Endothelial cell of umbilical vein (primary cell): ENCODE measurements around the gene DENND4A. TPM values are rescaled to one million over a fixed set of nuclear protein-coding genes. Genes with fewer than 3 reads are reported as not detected.

Experiments used
- BruUV-seq: library from RNA; stranded (reverse); fragments of 400-500 nt; replicated peaks from 2 replicates; lab custom pipeline; 2021; lab: Mats Ljungman, UMichigan
- CTCF ChIA-PET: fragments of 300-600, 350-600 bp; sonication (Branson Sonifier 250); formaldehyde crosslinking; loops from one replicate; lab custom pipeline; 2021; ENCODE audit warnings: antibody characterized with exemption, inconsistent platforms; lab: Charles Lee
- POLR2A ChIA-PET: fragments of 300-600, 350-600 bp; sonication (Branson Sonifier 250); formaldehyde crosslinking; loops from one replicate; lab custom pipeline; 2021; ENCODE audit warnings: antibody characterized with exemption, inconsistent platforms; lab: Charles Lee
- DNase-seq: peaks from one replicate; pipeline ENCODE4 v3.0.0-alpha.2; 2011; ENCODE audit warnings: low read depth, low spot score
- FAIRE-seq: peaks from 2 replicates; lab custom pipeline; 2011; peaks lifted over from hg19 to GRCh38; lab: Jason Lieb, UNC
- H2AFZ ChIP-seq: 2 replicates; pipeline ENCODE4 v1.6.0; 2012; ENCODE audit warnings: low read depth, low read length, control low read depth, inconsistent platforms
- H3K27ac ChIP-seq: 2 replicates; pipeline ENCODE4 v1.5.1; 2011; ENCODE audit warnings: low read depth, mild to moderate bottlenecking, control low read depth, low read length, moderate library complexity; ENCODE audit not compliant: insufficient read depth
- H3K27me3 ChIP-seq, 2 experiments: 2 replicates each; pipeline versions ENCODE4 v1.6.0 to v1.6.1; 2011; ENCODE audit warnings: low read length in 2 of 2, mixed read lengths in 1 of 2; ENCODE audit not compliant: control insufficient read depth in 2 of 2, insufficient read depth in 2 of 2
- H3K36me3 ChIP-seq, 2 experiments: 2 replicates in 1 of 2; 3 replicates in 1 of 2; pipeline ENCODE4 v1.5.1; 2011; ENCODE audit warnings: low read length in 2 of 2, mild to moderate bottlenecking in 1 of 2, moderate library complexity in 1 of 2; ENCODE audit not compliant: control insufficient read depth in 2 of 2, insufficient read depth in 2 of 2; ENCODE audit errors: extremely low read depth in 1 of 2
- H3K4me1 ChIP-seq: 3 replicates; pipeline ENCODE4 v1.5.1; 2011; ENCODE audit warnings: mild to moderate bottlenecking, low read length; ENCODE audit not compliant: control insufficient read depth, insufficient read depth; ENCODE audit errors: extremely low read depth
- H3K4me2 ChIP-seq: 2 replicates; pipeline ENCODE4 v1.6.1; 2011; ENCODE audit warnings: low read length, control low read depth, mixed read lengths; ENCODE audit not compliant: insufficient read depth
- H3K4me3 ChIP-seq, 3 experiments: fragments of 200-600 bp in 1 of 3; sonication (generic), shearing (Covaris generic) in 1 of 3; replicated peaks in 1 of 3; 2 replicates each; pipeline ENCODE4 v1.5.1; 2011 to 2016; ENCODE audit warnings: control low read depth in 3 of 3, low read length in 3 of 3, mild to moderate bottlenecking in 2 of 3, inconsistent platforms in 1 of 3, low read depth in 1 of 3, moderate library complexity in 1 of 3; ENCODE audit not compliant: insufficient read depth in 1 of 3
- H3K79me2 ChIP-seq: 2 replicates; pipeline ENCODE4 v1.6.0; 2012; ENCODE audit warnings: low read length, inconsistent platforms; ENCODE audit not compliant: control insufficient read depth, insufficient read depth
- H3K9ac ChIP-seq: replicated peaks from 2 replicates; pipeline ENCODE3; 2011; ENCODE audit warnings: low read length, control low read depth; ENCODE audit not compliant: insufficient read depth; ENCODE audit errors: extremely low read depth
- H3K9me1 ChIP-seq: replicated peaks from 3 replicates; pipeline ENCODE4 v1.6.0; 2011; ENCODE audit warnings: mild to moderate bottlenecking, low read length; ENCODE audit not compliant: control insufficient read depth, insufficient read depth; ENCODE audit errors: extremely low read depth
- H3K9me3 ChIP-seq: replicated peaks from 2 replicates; pipeline ENCODE4 v1.5.1; 2012; ENCODE audit warnings: low read length, inconsistent platforms; ENCODE audit not compliant: control insufficient read depth, insufficient read depth
- H4K20me1 ChIP-seq: replicated peaks from 2 replicates; pipeline ENCODE3; 2011; ENCODE audit warnings: mild to moderate bottlenecking, low read length; ENCODE audit not compliant: control insufficient read depth, insufficient read depth; ENCODE audit errors: extremely low read depth
- EZH2 ChIP-seq: IDR thresholded peaks from 2 replicates; pipeline ENCODE4 v1.6.1; 2012; ENCODE audit warnings: borderline replicate concordance, low read depth, mild to moderate bottlenecking, moderate library complexity, low read length, inconsistent platforms; ENCODE audit not compliant: severe bottlenecking
- FOS ChIP-seq: IDR thresholded peaks from 2 replicates; pipeline ENCODE4 v1.6.1; 2011; ENCODE audit warnings: mild to moderate bottlenecking, low read length, moderate library complexity, borderline replicate concordance; ENCODE audit not compliant: insufficient read depth
- GATA2 ChIP-seq: IDR thresholded peaks from 2 replicates; pipeline ENCODE4 v1.7.0; 2011; ENCODE audit warnings: low read depth, mild to moderate bottlenecking, moderate library complexity, mixed read lengths, low read length; ENCODE audit not compliant: insufficient read length, insufficient read depth
- JUN ChIP-seq: IDR thresholded peaks from 2 replicates; pipeline ENCODE4 v1.6.1; 2011; ENCODE audit warnings: borderline replicate concordance, low read depth; ENCODE audit not compliant: insufficient read length, insufficient read depth
- MYC ChIP-seq: IDR thresholded peaks from one replicate; pipeline ENCODE4 v1.6.1; 2011; ENCODE audit warnings: mild to moderate bottlenecking, low read depth, low read length
- POLR2A ChIP-seq: IDR thresholded peaks from 2 replicates; pipeline ENCODE4 v1.6.1; 2012; ENCODE audit warnings: low read depth, mild to moderate bottlenecking, control low read depth, low read length
- POLR2AphosphoS5 ChIP-seq: IDR thresholded peaks from 2 replicates; pipeline ENCODE4 v1.6.1; 2012; ENCODE audit warnings: low read depth, mild to moderate bottlenecking, control low read depth, low read length, moderate library complexity; ENCODE audit not compliant: insufficient read depth
- dilution Hi-C: fragments of 300-500 bp; cut with MboI; formaldehyde crosslinking; loops from one replicate; pipeline ENCODE4 v1.15.0; 2019; ENCODE audit warnings: low sequenced_read_pairs; ENCODE audit not compliant: extremely low pct_ligation_motif_present
- intact Hi-C: fragments of 100-400 bp; cut with micrococcal nuclease; formaldehyde crosslinking; loops from one replicate; pipeline ENCODE4 v1.10.0; 2022
- polyA plus RNA-seq, 4 experiments: library from polyadenylated mRNA; depleted of rRNA in 3 of 4; stranded (reverse) in 3 of 4; unstranded in 1 of 4; fragments of >200 nt; gene quantifications; 2 replicates each; pipeline versions ENCODE4 v1.2.1 to v1.2.3, GENCODE V29; 2011 to 2012; ENCODE audit warnings: missing spikeins in 1 of 4
- total RNA-seq: library from RNA; stranded (reverse); gene quantifications from 2 replicates; pipeline ENCODE4 v1.2.3, GENCODE V29; 2021
- TF ChIP-seq, protein P1 (sequence below): IDR thresholded peaks from 2 replicates; pipeline ENCODE4 v1.6.1; 2011; ENCODE audit not compliant: insufficient read depth, insufficient read length
- TF ChIP-seq, protein P2 (sequence below), 2 donors: IDR thresholded peaks; 1 replicate in 1 of 2; 2 replicates in 1 of 2; pipeline ENCODE4 v1.5.1; 2011; ENCODE audit warnings: low read length in 2 of 2, mild to moderate bottlenecking in 2 of 2, moderate library complexity in 2 of 2, control low read depth in 1 of 2, inconsistent platforms in 1 of 2, low read depth in 1 of 2; ENCODE audit not compliant: insufficient read depth in 1 of 2; ENCODE audit errors: extremely low read depth in 1 of 2

The DENND4A gene
- total and polyA plus RNA-seq, 2 donors (not counting 3 experiments of a cell fraction or from before 2014, with no cell fraction given), result 5.7 to 22.2 TPM

DNA sequence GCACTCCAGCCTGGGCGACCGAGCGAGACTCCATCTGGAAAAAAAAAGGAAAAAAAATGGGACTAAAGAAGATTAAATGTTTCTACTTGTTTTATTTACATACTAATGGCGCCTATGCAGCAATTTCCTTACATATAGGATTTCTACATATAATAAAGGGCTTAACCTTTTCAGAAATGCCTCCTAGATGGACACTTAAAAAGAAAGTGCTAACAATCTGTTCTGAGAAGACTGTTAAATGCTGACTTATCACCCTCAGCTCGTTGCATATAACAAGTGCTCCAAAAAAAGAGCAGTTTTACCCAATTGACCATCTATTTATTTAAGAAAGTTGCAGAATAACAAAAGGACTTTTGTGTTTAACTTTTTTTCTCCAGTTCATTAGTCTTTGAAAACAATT lies 32.7 kb downstream of the DENND4A start:
- BruUV-seq, result no TSS peak
- POLR2A ChIA-PET, result no interaction called here
- Histone ChIP-seq H3K4me2 (no peak overlapping the region), H3K79me2 (peaks cover 2% of the 10 kb centered on the region), H3K27me3 (no peaks in the 10 kb centered on the region), H2AFZ (no peak overlapping the region), H3K9ac (no peak overlapping the region), H3K36me3 (no peaks in the 10 kb centered on the region), H3K9me3 (no peaks in the 10 kb centered on the region), H3K4me3 (no peak overlapping the region), H3K9me1 (no peaks in the 10 kb centered on the region), H3K27ac (no peak overlapping the region), H4K20me1 (no peaks in the 10 kb centered on the region), H3K4me1 (no peaks in the 10 kb centered on the region)
- FAIRE-seq, result no peak
- dilution Hi-C loops (no loop called here), intact Hi-C loops (no loop called here)
- CTCF ChIA-PET, result no interaction called here
- TF ChIP-seq, protein P1, sequence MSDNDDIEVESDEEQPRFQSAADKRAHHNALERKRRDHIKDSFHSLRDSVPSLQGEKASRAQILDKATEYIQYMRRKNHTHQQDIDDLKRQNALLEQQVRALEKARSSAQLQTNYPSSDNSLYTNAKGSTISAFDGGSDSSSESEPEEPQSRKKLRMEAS, result no peak
- TF ChIP-seq, protein P2, sequence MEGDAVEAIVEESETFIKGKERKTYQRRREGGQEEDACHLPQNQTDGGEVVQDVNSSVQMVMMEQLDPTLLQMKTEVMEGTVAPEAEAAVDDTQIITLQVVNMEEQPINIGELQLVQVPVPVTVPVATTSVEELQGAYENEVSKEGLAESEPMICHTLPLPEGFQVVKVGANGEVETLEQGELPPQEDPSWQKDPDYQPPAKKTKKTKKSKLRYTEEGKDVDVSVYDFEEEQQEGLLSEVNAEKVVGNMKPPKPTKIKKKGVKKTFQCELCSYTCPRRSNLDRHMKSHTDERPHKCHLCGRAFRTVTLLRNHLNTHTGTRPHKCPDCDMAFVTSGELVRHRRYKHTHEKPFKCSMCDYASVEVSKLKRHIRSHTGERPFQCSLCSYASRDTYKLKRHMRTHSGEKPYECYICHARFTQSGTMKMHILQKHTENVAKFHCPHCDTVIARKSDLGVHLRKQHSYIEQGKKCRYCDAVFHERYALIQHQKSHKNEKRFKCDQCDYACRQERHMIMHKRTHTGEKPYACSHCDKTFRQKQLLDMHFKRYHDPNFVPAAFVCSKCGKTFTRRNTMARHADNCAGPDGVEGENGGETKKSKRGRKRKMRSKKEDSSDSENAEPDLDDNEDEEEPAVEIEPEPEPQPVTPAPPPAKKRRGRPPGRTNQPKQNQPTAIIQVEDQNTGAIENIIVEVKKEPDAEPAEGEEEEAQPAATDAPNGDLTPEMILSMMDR (IDR thresholded peaks at IDR 0.05; ENCODE audit: extremely low read depth in 1 of 2, insufficient read depth in 1 of 2, low read depth in 1 of 2, low read length in 2 of 2), result no peak
- no peak for TF ChIP-seq MYC
- no peak for TF ChIP-seq POLR2A
- TF ChIP-seq FOS, result no peak
- TF ChIP-seq GATA2, result no peak
- TF ChIP-seq POLR2AphosphoS5, result no peak
- no peak for TF ChIP-seq JUN
- TF ChIP-seq EZH2, result no peak
- DNase-seq, result no peak
